IMR-90 (cell line): ENCODE results near the gene PDE6H. TPM values are rescaled to one million over a fixed set of nuclear protein-coding genes. Genes with fewer than 3 reads are reported as not detected.
A peak's percentile ranks its signal among the peaks of the same experiment; 100 is the strongest.

Experiments
- ATAC-seq: fragments of 200-7000 bp; cut with Tn5 transposase; 2 replicates; pipeline ENCODE4 v1.9.1; 2020; ENCODE audit warnings: low read depth, mild to moderate bottlenecking, moderate library complexity
- BruUV-seq: library from RNA; stranded (reverse); fragments of 400-500 nt; replicated peaks from 2 replicates; lab custom pipeline; 2021; lab: Mats Ljungman, UMichigan
- CTCF ChIA-PET: fragments of 300-600 bp; formaldehyde crosslinking; extraction: SDS; loops from one replicate; lab custom pipeline; 2021; ENCODE audit warnings: antibody characterized with exemption; lab: Yijun Ruan, JAX
- POLR2A ChIA-PET: fragments of 300-600 bp; sonication (Branson Sonifier 250); formaldehyde crosslinking; loops from one replicate; lab custom pipeline; 2022; ENCODE audit warnings: antibody characterized with exemption; ENCODE audit not compliant: unreplicated experiment; lab: Charles Lee
- DNase-seq: peaks from one replicate; pipeline ENCODE4 v3.0.0; 2013
- H2AFZ ChIP-seq: replicated peaks from 2 replicates; pipeline ENCODE3; 2013; ENCODE audit warnings: low read length, mild to moderate bottlenecking; ENCODE audit not compliant: poor library complexity
- H2AK5ac ChIP-seq: 2 replicates; pipeline ENCODE4 v1.6.1; 2013; ENCODE audit warnings: low read depth, low read length, inconsistent platforms
- H2AK9ac ChIP-seq: replicated peaks from 2 replicates; pipeline ENCODE3; 2013; ENCODE audit warnings: mild to moderate bottlenecking, low read depth, low read length, moderate library complexity; ENCODE audit not compliant: poor library complexity
- H2BK120ac ChIP-seq: 2 replicates; pipeline ENCODE4 v1.6.1; 2013; ENCODE audit warnings: low read depth, low read length, inconsistent platforms
- H2BK15ac ChIP-seq: 3 replicates; pipeline ENCODE4 v1.6.1; 2013; ENCODE audit warnings: low read depth, low read length, inconsistent platforms
- H2BK20ac ChIP-seq: 2 replicates; pipeline ENCODE4 v1.6.1; 2013; ENCODE audit warnings: low read depth, mild to moderate bottlenecking, inconsistent platforms, low read length, moderate library complexity
- H2BK5ac ChIP-seq: 2 replicates; pipeline ENCODE4 v1.6.1; 2013; ENCODE audit warnings: mild to moderate bottlenecking, low read depth, low read length, inconsistent platforms; ENCODE audit not compliant: poor library complexity, severe bottlenecking
- H3K14ac ChIP-seq: replicated peaks from 2 replicates; pipeline ENCODE4 v1.6.1; 2013; ENCODE audit warnings: low read depth, low read length, inconsistent platforms
- H3K18ac ChIP-seq: 2 replicates; pipeline ENCODE4 v1.6.1; 2013; ENCODE audit warnings: low read depth, low read length, control low read depth
- H3K23ac ChIP-seq: 2 replicates; pipeline ENCODE4 v1.6.1; 2013; ENCODE audit warnings: low read depth, low read length, inconsistent platforms
- H3K27ac ChIP-seq: 2 replicates; pipeline ENCODE4 v1.5.1; 2013; ENCODE audit warnings: mild to moderate bottlenecking, control low read depth, low read length; ENCODE audit not compliant: insufficient read depth
- H3K27me3 ChIP-seq: 2 replicates; pipeline ENCODE4 v1.6.1; 2013; ENCODE audit warnings: low read length; ENCODE audit not compliant: control insufficient read depth, insufficient read depth
- H3K36me3 ChIP-seq: 2 replicates; pipeline ENCODE4 v1.6.1; 2013; ENCODE audit warnings: low read length, mixed read lengths; ENCODE audit not compliant: control insufficient read depth, insufficient read depth
- H3K4ac ChIP-seq: 2 replicates; pipeline ENCODE4 v1.6.1; 2013; ENCODE audit warnings: low read depth, low read length, inconsistent platforms
- H3K4me1 ChIP-seq: 2 replicates; pipeline ENCODE4 v1.6.1; 2013; ENCODE audit warnings: low read length, mixed read lengths; ENCODE audit not compliant: control insufficient read depth, insufficient read depth
- H3K4me2 ChIP-seq: 2 replicates; pipeline ENCODE4 v1.6.1; 2013; ENCODE audit warnings: low read depth, mild to moderate bottlenecking, control low read depth, low read length, moderate library complexity
- H3K4me3 ChIP-seq: 2 replicates; pipeline ENCODE4 v1.5.1; 2013; ENCODE audit warnings: low read depth, mild to moderate bottlenecking, control low read depth, low read length, moderate library complexity; ENCODE audit not compliant: insufficient read depth
- H3K56ac ChIP-seq: 2 replicates; pipeline ENCODE4 v1.6.1; 2013; ENCODE audit warnings: low read length, inconsistent platforms; ENCODE audit not compliant: insufficient read depth; ENCODE audit errors: extremely low read depth
- H3K79me1 ChIP-seq, 2 experiments: 2 replicates each; pipeline ENCODE4 v1.6.1; 2013; ENCODE audit warnings: low read length in 2 of 2, inconsistent platforms in 1 of 2, low read depth in 1 of 2
- H3K9ac ChIP-seq: 2 replicates; pipeline ENCODE4 v1.6.1; 2013; ENCODE audit warnings: low read depth, low read length, control low read depth
- H3K9me1 ChIP-seq: 2 replicates; pipeline ENCODE4 v1.6.1; 2013; ENCODE audit warnings: low read length, inconsistent platforms; ENCODE audit not compliant: insufficient read depth
- H3K9me3 ChIP-seq: 2 replicates; pipeline ENCODE4 v1.6.1; 2013; ENCODE audit warnings: low read length; ENCODE audit not compliant: control insufficient read depth, insufficient read depth
- H4K20me1 ChIP-seq: 2 replicates; pipeline ENCODE4 v1.6.1; 2013; ENCODE audit warnings: low read length, inconsistent platforms; ENCODE audit not compliant: insufficient read depth
- H4K5ac ChIP-seq: 2 replicates; pipeline ENCODE4 v1.6.1; 2013; ENCODE audit warnings: mild to moderate bottlenecking, low read depth, low read length, control low read depth
- H4K8ac ChIP-seq, 2 experiments: 2 replicates each; pipeline ENCODE4 v1.6.1; 2013; ENCODE audit warnings: low read depth in 2 of 2, low read length in 2 of 2, control low read depth in 1 of 2, inconsistent platforms in 1 of 2
- H4K91ac ChIP-seq: 2 replicates; pipeline ENCODE4 v1.6.1; 2013; ENCODE audit warnings: low read depth, low read length, inconsistent platforms; ENCODE audit not compliant: insufficient read depth
- CHD1 ChIP-seq: IDR thresholded peaks from 2 replicates; pipeline ENCODE4 v1.6.1; 2012; ENCODE audit warnings: low read depth, low read length, improper control_type of control experiment
- CTCF ChIP-seq: conservative IDR thresholded peaks from 2 replicates; pipeline ENCODE4 v1.5.1; 2012; ENCODE audit warnings: mild to moderate bottlenecking, low read depth, low read length, improper control_type of control experiment
- MAFK ChIP-seq: IDR thresholded peaks from 2 replicates; pipeline ENCODE4 v1.6.1; 2012; ENCODE audit warnings: low read depth, low read length, improper control_type of control experiment
- POLR2A ChIP-seq: IDR thresholded peaks from 2 replicates; pipeline ENCODE4 v1.6.1; 2012; ENCODE audit warnings: mild to moderate bottlenecking, low read depth, low read length
- RCOR1 ChIP-seq: IDR thresholded peaks from 2 replicates; pipeline ENCODE4 v1.6.1; 2012; ENCODE audit warnings: mild to moderate bottlenecking, low read length, improper control_type of control experiment; ENCODE audit not compliant: insufficient replicate concordance
- WGBS, 2 experiments: methylation state at CpG; one replicate each; pipeline versions ENCODE4 v1.1.5 to v1.1.7; 2013; ENCODE audit warnings: missing lambda C conversion rate in 2 of 2; ENCODE audit not compliant: insufficient read length in 1 of 2; ENCODE audit errors: extremely low coverage in 2 of 2; 5-methylcytosine and 5-hydroxymethylcytosine counted together
- dilution Hi-C: fragments of 300-500 bp; cut with HindIII; formaldehyde crosslinking; loops from one replicate; pipeline ENCODE4 v1.14.3; 2018; ENCODE audit warnings: low sequenced_read_pairs; ENCODE audit not compliant: unreplicated experiment
- in situ Hi-C: fragments of 300-500 bp; cut with MboI; formaldehyde crosslinking; loops from 3 replicates; pipeline ENCODE4 v1.14.3; 2019; ENCODE audit warnings: low sequenced_read_pairs, inconsistent platforms, mixed read lengths
- intact Hi-C: fragments of 100-400 bp; cut with micrococcal nuclease; formaldehyde crosslinking; loops from 2 replicates; pipeline ENCODE4 v1.10.0; 2022
- polyA plus RNA-seq, 3 experiments: library from polyadenylated mRNA; depleted of rRNA; stranded (reverse); fragments of >200 nt; gene quantifications; 2 replicates each; pipeline ENCODE4 v1.2.3, GENCODE V29; 2012; ENCODE audit warnings: low replicate concordance in 1 of 3
- total RNA-seq: library from RNA; depleted of rRNA; stranded (reverse); fragments of >200 nt; gene quantifications from 2 replicates; pipeline ENCODE4 v1.2.3, GENCODE V29; 2012

PDE6H gene
- total and polyA plus RNA-seq, 2 of the 4 experiments (the other 2 are of a cell fraction): not detected

- H2AK5ac ChIP-seq: no peak overlapping the region
- 17% methylated on average over 2 of the region's 4 CpGs; no CpG with 5 or more reads in 1 of the 2 experiments for WGBS, 2 experiments
- H2BK5ac ChIP-seq: peak overlapping the region; percentile 24
- BruUV-seq: no TSS peak
- no peaks in the 10 kb centered on the region; the same call in 1 of the 2 replicates for H3K9me1 ChIP-seq
- H3K23ac ChIP-seq: peak overlapping the region; percentile 7; the same call in 1 of the 2 replicates
- no peaks in the 10 kb centered on the region for H3K27me3 ChIP-seq
- intact Hi-C loops (no loop called here), dilution Hi-C loops (no loop called here), in situ Hi-C loops (no loop called here)
- no peak for DNase-seq
- peak; percentile 35 for ATAC-seq
- no peak overlapping the region for H2AK9ac ChIP-seq
- H4K5ac ChIP-seq: peak overlapping the region; percentile 82
- no peaks in the 10 kb centered on the region for H3K36me3 ChIP-seq
- peak overlapping the region; percentile 12; the same call in 1 of the 2 replicates for H2BK120ac ChIP-seq
- no peak overlapping the region; the same call in 1 of the 2 replicates for H3K9ac ChIP-seq
- no peaks in the 10 kb centered on the region for H3K79me1 ChIP-seq
- no peak overlapping the region for H3K4me3 ChIP-seq
- H3K18ac ChIP-seq: peak overlapping the region; percentile 69
- no peak overlapping the region for H3K56ac ChIP-seq
- TF ChIP-seq CTCF (no peak), RCOR1 (no peak), CHD1 (no peak), POLR2A (no peak), MAFK (no peak)
- H3K14ac ChIP-seq: no peak overlapping the region; the same call in 1 of the 2 replicates
- no peak overlapping the region for H4K8ac ChIP-seq
- no peak overlapping the region for H3K4ac ChIP-seq
- POLR2A ChIA-PET: no interaction called here
- H4K20me1 ChIP-seq: no peaks in the 10 kb centered on the region
- peak overlapping the region; percentile 7; the same call in 2 of the 3 replicates for H2BK15ac ChIP-seq
- no peak overlapping the region for H2BK20ac ChIP-seq
- H4K91ac ChIP-seq: no peak overlapping the region
- H3K27ac ChIP-seq: peak overlapping the region; percentile 79; the same call in 1 of the 2 replicates
- H3K4me2 ChIP-seq: peak overlapping the region; percentile 76
- H3K4me1 ChIP-seq: peaks cover 4% of the 10 kb centered on the region
- H2AFZ ChIP-seq: peak overlapping the region; percentile 64
- CTCF ChIA-PET: no interaction called here
- H3K9me3 ChIP-seq: no peaks in the 10 kb centered on the region
Measured at GRCh38 chr12:14928931-14929330, 43.9 kb upstream of the PDE6H start.
